GM12874 (cell line): ENCODE results near the gene PPP1R14C.

Source experiments
- TF ChIP-seq, protein P1 (sequence below): IDR thresholded peaks from 2 replicates; pipeline ENCODE4 v1.5.1; 2011; ENCODE audit warnings: low read depth, mild to moderate bottlenecking, control low read depth, low read length, moderate library complexity; ENCODE audit not compliant: insufficient read depth

Gene PPP1R14C

DNA sequence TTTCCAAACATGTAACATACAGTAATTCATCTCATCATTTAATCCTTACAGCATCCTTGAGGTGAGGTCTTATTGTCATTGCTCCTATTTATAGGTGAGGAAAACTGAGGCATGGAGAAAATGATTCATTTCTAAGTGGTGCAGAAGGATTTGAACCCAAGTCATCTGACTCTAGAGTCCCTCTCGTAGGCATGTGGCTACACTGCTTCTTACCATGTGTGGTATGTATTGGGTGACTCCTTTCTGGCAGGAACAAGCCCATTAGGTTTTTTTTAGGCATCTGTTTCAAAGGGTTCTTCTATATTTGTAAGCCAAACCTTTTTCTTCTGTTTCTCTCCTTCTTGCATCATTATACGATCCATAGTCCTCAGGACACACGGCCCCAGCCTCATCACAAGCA lies 94.8 kb downstream of the PPP1R14C start:
- TF ChIP-seq, protein P1, sequence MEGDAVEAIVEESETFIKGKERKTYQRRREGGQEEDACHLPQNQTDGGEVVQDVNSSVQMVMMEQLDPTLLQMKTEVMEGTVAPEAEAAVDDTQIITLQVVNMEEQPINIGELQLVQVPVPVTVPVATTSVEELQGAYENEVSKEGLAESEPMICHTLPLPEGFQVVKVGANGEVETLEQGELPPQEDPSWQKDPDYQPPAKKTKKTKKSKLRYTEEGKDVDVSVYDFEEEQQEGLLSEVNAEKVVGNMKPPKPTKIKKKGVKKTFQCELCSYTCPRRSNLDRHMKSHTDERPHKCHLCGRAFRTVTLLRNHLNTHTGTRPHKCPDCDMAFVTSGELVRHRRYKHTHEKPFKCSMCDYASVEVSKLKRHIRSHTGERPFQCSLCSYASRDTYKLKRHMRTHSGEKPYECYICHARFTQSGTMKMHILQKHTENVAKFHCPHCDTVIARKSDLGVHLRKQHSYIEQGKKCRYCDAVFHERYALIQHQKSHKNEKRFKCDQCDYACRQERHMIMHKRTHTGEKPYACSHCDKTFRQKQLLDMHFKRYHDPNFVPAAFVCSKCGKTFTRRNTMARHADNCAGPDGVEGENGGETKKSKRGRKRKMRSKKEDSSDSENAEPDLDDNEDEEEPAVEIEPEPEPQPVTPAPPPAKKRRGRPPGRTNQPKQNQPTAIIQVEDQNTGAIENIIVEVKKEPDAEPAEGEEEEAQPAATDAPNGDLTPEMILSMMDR, result no peak

- TF ChIP-seq, protein P1, result no peak
Observed at GRCh38 chr6:150238336-150238741, 95.5 kb downstream of the PPP1R14C start.

DNA sequence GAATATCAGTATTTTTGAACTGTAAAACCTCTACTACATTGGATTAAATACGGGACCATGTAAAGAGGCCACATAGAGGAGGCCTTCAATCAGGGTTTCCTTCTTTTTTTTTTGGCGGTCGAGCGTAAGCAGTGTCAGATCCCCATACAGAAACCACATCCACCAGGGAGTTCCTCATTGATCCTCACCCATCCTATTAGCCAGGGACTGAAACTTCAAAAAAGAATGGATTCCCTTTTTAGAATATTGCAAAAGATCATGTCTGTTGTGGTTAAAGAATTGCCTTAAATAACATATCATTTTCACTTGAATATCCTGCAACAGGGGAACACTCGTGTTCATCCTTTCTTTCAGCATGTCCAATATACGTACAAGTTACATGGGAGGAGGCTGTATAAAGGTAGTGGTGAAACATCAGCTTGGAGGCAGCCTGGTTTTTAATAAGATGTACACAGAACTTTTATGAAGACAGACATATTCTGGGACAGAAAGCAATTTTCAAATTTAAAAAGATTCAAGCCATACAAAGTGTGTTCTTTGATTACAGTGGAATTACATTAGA lies 96.1 kb downstream of the PPP1R14C start:
- TF ChIP-seq, protein P1, result no peak

DNA sequence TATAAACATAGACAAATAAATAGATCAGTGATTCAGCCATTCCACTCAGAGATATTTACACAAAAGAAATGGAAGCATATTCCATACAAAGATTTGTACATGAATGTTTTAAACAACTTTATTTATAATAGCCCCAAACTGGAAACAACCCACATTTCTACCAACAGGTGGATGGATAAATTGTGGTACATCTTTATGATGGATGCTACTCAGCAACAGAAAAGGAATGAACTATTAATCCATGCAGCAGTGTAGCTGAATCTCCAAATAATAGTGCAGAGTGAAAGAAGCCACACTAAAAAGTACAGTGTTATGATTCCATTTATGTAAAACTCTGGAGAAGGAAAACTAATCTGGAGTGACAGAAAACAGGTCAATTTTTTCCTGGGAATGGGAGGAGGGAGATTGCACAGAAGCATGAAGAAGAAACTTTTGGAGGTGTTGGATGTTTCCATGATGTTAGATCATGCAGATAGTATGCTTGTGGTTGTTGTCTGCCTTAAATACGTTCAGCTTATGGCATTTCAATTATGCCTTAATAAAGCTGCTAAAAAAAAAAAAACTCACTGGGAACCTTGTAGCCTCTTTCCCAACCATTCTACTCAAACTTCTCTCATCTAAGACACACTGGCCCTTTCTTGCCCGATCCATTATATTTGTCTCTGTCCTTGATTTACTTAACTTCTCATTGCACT lies 100.9 kb downstream of the PPP1R14C start:
- TF ChIP-seq, protein P1, result no peak

GRCh38 chr6:150245148-150245935 lies 102.5 kb downstream of the PPP1R14C start:
- TF ChIP-seq, protein P1, result no peak

GRCh38 chr6:150247803-150248202 lies 105.0 kb downstream of the PPP1R14C start:
- TF ChIP-seq, protein P1, result no peak

DNA sequence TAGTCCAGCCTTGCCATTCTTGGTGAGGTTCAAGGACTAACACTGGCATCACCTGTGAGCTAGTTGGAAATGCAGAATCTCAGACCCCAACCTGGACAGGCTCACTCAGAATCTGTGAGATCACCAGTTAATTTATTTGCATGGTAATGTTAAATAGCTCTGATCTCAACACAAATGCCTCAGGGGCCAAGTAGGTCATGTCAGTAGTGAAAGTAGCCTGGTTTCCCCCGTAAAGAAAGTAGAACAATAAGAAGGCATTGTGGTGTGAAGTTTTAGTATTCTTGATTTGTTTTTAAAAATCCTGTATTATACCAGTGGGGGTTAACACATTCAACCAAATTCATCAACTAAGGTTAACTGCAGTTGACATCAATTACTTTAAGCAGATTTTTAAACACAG lies 105.5 kb downstream of the PPP1R14C start:
- TF ChIP-seq, protein P1, result no peak
